H1 (cell line): ENCODE measurements around the gene SCN2A. TPM values are rescaled to one million over a fixed set of nuclear protein-coding genes. Genes with fewer than 3 reads are reported as not detected.

Experiments
- CTCF ChIA-PET: fragments of 300-600 bp; sonication (Branson Sonifier 250); formaldehyde crosslinking; loops from one replicate; lab custom pipeline; 2021; ENCODE audit not compliant: partially characterized antibody; lab: Charles Lee
- POLR2A ChIA-PET: fragments of 300-600 bp; sonication (Branson Sonifier 250); formaldehyde crosslinking; loops from one replicate; lab custom pipeline; 2021; ENCODE audit warnings: inconsistent platforms; ENCODE audit not compliant: partially characterized antibody; lab: Charles Lee
- DNase-seq, 2 experiments: peaks; one replicate each; pipeline versions ENCODE4 v3.0.0 to v3.0.0-alpha.2; 2010 to 2022; ENCODE audit warnings: low spot score in 2 of 2, low read depth in 1 of 2, mixed read lengths in 1 of 2
- FAIRE-seq: peaks from 2 replicates; lab custom pipeline; 2011; peaks lifted over from hg19 to GRCh38; lab: Jason Lieb, UNC
- H2AFZ ChIP-seq: 2 replicates; pipeline ENCODE4 v1.8.1; 2012; ENCODE audit warnings: low read length, inconsistent platforms
- H2AK5ac ChIP-seq: 2 replicates; pipeline ENCODE4 v1.6.1; 2013; ENCODE audit warnings: low read depth, low read length
- H2BK120ac ChIP-seq: replicated peaks from 2 replicates; pipeline ENCODE3; 2013; ENCODE audit warnings: low read depth, low read length, inconsistent platforms
- H2BK12ac ChIP-seq: 2 replicates; pipeline ENCODE4 v1.6.1; 2013; ENCODE audit warnings: low read depth, low read length
- H2BK15ac ChIP-seq: 2 replicates; pipeline ENCODE4 v1.6.1; 2013; ENCODE audit warnings: low read length
- H2BK20ac ChIP-seq: 2 replicates; pipeline ENCODE4 v1.6.1; 2013; ENCODE audit warnings: low read length
- H2BK5ac ChIP-seq: 2 replicates; pipeline ENCODE4 v1.6.1; 2013; ENCODE audit warnings: low read depth, low read length
- H3K14ac ChIP-seq: 2 replicates; pipeline ENCODE4 v1.6.1; 2013; ENCODE audit warnings: inconsistent platforms; ENCODE audit not compliant: insufficient read length
- H3K18ac ChIP-seq: 2 replicates; pipeline ENCODE4 v1.6.1; 2013; ENCODE audit warnings: low read length; ENCODE audit errors: extremely low read depth
- H3K23ac ChIP-seq: 2 replicates; pipeline ENCODE4 v1.6.1; 2013; ENCODE audit warnings: inconsistent platforms; ENCODE audit not compliant: insufficient read length
- H3K23me2 ChIP-seq: 2 replicates; pipeline ENCODE4 v1.6.1; 2013; ENCODE audit warnings: low read depth, low read length
- H3K27ac ChIP-seq: 2 replicates; pipeline ENCODE4 v1.6.1; 2011; ENCODE audit warnings: low read depth, low read length, inconsistent platforms
- H3K27me3 ChIP-seq, 4 experiments: replicated peaks in 1 of 4; 1 replicate in 1 of 4; 2 replicates in 3 of 4; pipeline versions ENCODE4 v1.6.1 to v1.8.1; 2011 to 2013; ENCODE audit warnings: low read length in 3 of 4, mild to moderate bottlenecking in 3 of 4, inconsistent platforms in 2 of 4, mixed read lengths in 2 of 4, moderate library complexity in 1 of 4; ENCODE audit not compliant: control insufficient read depth in 3 of 4, insufficient read depth in 3 of 4; ENCODE audit errors: extremely low read depth in 1 of 4
- H3K36me3 ChIP-seq, 4 experiments: 2 replicates each; pipeline versions ENCODE4 v1.6.1 to v1.8.1; 2011 to 2013; ENCODE audit warnings: mild to moderate bottlenecking in 4 of 4, low read length in 3 of 4, moderate library complexity in 2 of 4, control low read depth in 1 of 4, inconsistent platforms in 1 of 4; ENCODE audit not compliant: insufficient read depth in 4 of 4, control insufficient read depth in 2 of 4
- H3K4ac ChIP-seq: replicated peaks from 2 replicates; pipeline ENCODE3; 2013; ENCODE audit warnings: low read length, low read depth, mixed read lengths, inconsistent platforms; ENCODE audit not compliant: insufficient read length
- H3K4me1 ChIP-seq, 4 experiments: replicated peaks in 1 of 4; 1 replicate in 1 of 4; 2 replicates in 3 of 4; pipeline versions ENCODE4 v1.6.1 to v1.8.1; 2011 to 2013; ENCODE audit warnings: low read length in 3 of 4, inconsistent platforms in 2 of 4, mixed read lengths in 1 of 4; ENCODE audit not compliant: insufficient read depth in 4 of 4, control insufficient read depth in 3 of 4
- H3K4me2 ChIP-seq, 2 experiments: 2 replicates each; pipeline versions ENCODE4 v1.6.1 to v1.8.1; 2011 to 2013; ENCODE audit warnings: low read depth in 2 of 2, low read length in 2 of 2, control low read depth in 1 of 2, inconsistent platforms in 1 of 2, mild to moderate bottlenecking in 1 of 2; ENCODE audit not compliant: insufficient read depth in 1 of 2
- H3K4me3 ChIP-seq, 4 experiments: fragments of 200-600, 300-600 bp in 1 of 4; sonication (generic), shearing (Covaris generic), sonication (Bioruptor Twin) in 1 of 4; 2 replicates each; pipeline versions ENCODE4 v1.5.1 to v1.8.1; 2011 to 2016; ENCODE audit warnings: low read length in 4 of 4, low read depth in 3 of 4, control low read depth in 2 of 4, inconsistent platforms in 2 of 4, mild to moderate bottlenecking in 2 of 4, mixed read lengths in 1 of 4, moderate library complexity in 1 of 4; ENCODE audit not compliant: insufficient read depth in 2 of 4; ENCODE audit errors: extremely low read depth in 1 of 4
- H3K56ac ChIP-seq: replicated peaks from 2 replicates; pipeline ENCODE3; 2013; ENCODE audit warnings: low read depth, mild to moderate bottlenecking, mixed read lengths, low read length, inconsistent platforms; ENCODE audit not compliant: insufficient read length
- H3K79me1 ChIP-seq: 2 replicates; pipeline ENCODE4 v1.6.1; 2013; ENCODE audit warnings: low read depth, low read length, control low read depth
- H3K79me2 ChIP-seq, 2 experiments: 2 replicates each; pipeline versions ENCODE4 v1.6.1 to v1.8.1; 2012 to 2013; ENCODE audit warnings: low read length in 2 of 2, mild to moderate bottlenecking in 2 of 2, inconsistent platforms in 1 of 2; ENCODE audit not compliant: insufficient read depth in 2 of 2, control insufficient read depth in 1 of 2
- H3K9ac ChIP-seq, 4 experiments: replicated peaks in 1 of 4; 1 replicate in 1 of 4; 2 replicates in 3 of 4; pipeline versions ENCODE4 v1.6.1 to v1.8.1; 2011 to 2013; ENCODE audit warnings: low read depth in 3 of 4, low read length in 3 of 4, control low read depth in 2 of 4, mild to moderate bottlenecking in 2 of 4, moderate library complexity in 2 of 4, inconsistent platforms in 1 of 4; ENCODE audit errors: extremely low read depth in 1 of 4
- H3K9me3 ChIP-seq, 2 experiments: 2 replicates each; pipeline versions ENCODE4 v1.6.1 to v1.8.1; 2012 to 2013; ENCODE audit warnings: mild to moderate bottlenecking in 2 of 2, moderate library complexity in 2 of 2, control low read depth in 1 of 2, inconsistent platforms in 1 of 2, low read depth in 1 of 2, low read length in 1 of 2, mixed read lengths in 1 of 2; ENCODE audit not compliant: insufficient read depth in 2 of 2
- H4K20me1 ChIP-seq, 2 experiments: replicated peaks in 1 of 2; 2 replicates each; pipeline versions ENCODE3 to v1.8.1; 2011 to 2013; ENCODE audit warnings: inconsistent platforms in 2 of 2, low read length in 2 of 2, mild to moderate bottlenecking in 1 of 2; ENCODE audit not compliant: insufficient read depth in 2 of 2, control insufficient read depth in 1 of 2
- H4K5ac ChIP-seq: 2 replicates; pipeline ENCODE4 v1.6.1; 2013; ENCODE audit warnings: low read length, low read depth, mixed read lengths, inconsistent platforms; ENCODE audit not compliant: insufficient read length
- H4K8ac ChIP-seq: 2 replicates; pipeline ENCODE4 v1.8.0; 2013; ENCODE audit warnings: mild to moderate bottlenecking, moderate library complexity, low read length, inconsistent platforms; ENCODE audit not compliant: insufficient read depth; ENCODE audit errors: extremely low read depth
- H4K91ac ChIP-seq: replicated peaks from 2 replicates; pipeline ENCODE3; 2013; ENCODE audit warnings: low read length, mixed read lengths, inconsistent platforms; ENCODE audit not compliant: insufficient read length
- BCL11A ChIP-seq, 2 experiments: IDR thresholded peaks; one replicate each; pipeline ENCODE4 v1.6.1; 2011; ENCODE audit warnings: low read depth in 2 of 2, low read length in 2 of 2, mild to moderate bottlenecking in 2 of 2
- CBX5 ChIP-seq: fragments of 300-800, 300-1000 bp; sonication (generic); IDR thresholded peaks from 2 replicates; pipeline ENCODE4 v1.7.1; 2016; ENCODE audit warnings: antibody characterized with exemption, low read length, low read depth
- CEBPB ChIP-seq: IDR thresholded peaks from 2 replicates; pipeline ENCODE4 v1.6.1; 2012; ENCODE audit warnings: low read depth, low read length
- CREB1 ChIP-seq: IDR thresholded peaks from 2 replicates; pipeline ENCODE4 v1.6.1; 2012; ENCODE audit warnings: inconsistent platforms
- CTBP2 ChIP-seq: IDR thresholded peaks from 2 replicates; pipeline ENCODE4 v1.7.0; 2011; ENCODE audit warnings: borderline replicate concordance, mild to moderate bottlenecking, moderate library complexity, mixed read lengths, low read length; ENCODE audit not compliant: insufficient read depth, insufficient read length
- EGR1 ChIP-seq: IDR thresholded peaks from 2 replicates; pipeline ENCODE4 v1.6.1; 2011; ENCODE audit warnings: low read depth, low read length, borderline replicate concordance
- EP300 ChIP-seq, 2 experiments: IDR thresholded peaks; 1 replicate in 1 of 2; 2 replicates in 1 of 2; pipeline ENCODE4 v1.6.1; 2011 to 2012; ENCODE audit warnings: low read depth in 2 of 2, low read length in 2 of 2, mild to moderate bottlenecking in 2 of 2, borderline replicate concordance in 1 of 2, inconsistent platforms in 1 of 2, moderate library complexity in 1 of 2
- HDAC6 ChIP-seq: IDR thresholded peaks from one replicate; pipeline ENCODE4 v1.7.1; 2012; ENCODE audit warnings: low read depth, mild to moderate bottlenecking, inconsistent platforms, low read length, moderate library complexity
- JUND ChIP-seq: IDR thresholded peaks from 2 replicates; pipeline ENCODE4 v1.6.1; 2011; ENCODE audit warnings: mild to moderate bottlenecking, improper control_type of control experiment, low read length
- POU5F1 ChIP-seq: IDR thresholded peaks from 2 replicates; pipeline ENCODE4 v1.6.1; 2011; ENCODE audit warnings: low read depth, mild to moderate bottlenecking, low read length, moderate library complexity
- RFX5 ChIP-seq: IDR thresholded peaks from 2 replicates; pipeline ENCODE4 v1.6.1; 2011; ENCODE audit warnings: low read depth, low read length, improper control_type of control experiment, borderline replicate concordance
- SIX5 ChIP-seq: IDR thresholded peaks from 2 replicates; pipeline ENCODE4 v1.6.1; 2011; ENCODE audit warnings: mild to moderate bottlenecking, low read depth, low read length
- SP2 ChIP-seq: IDR thresholded peaks from 2 replicates; pipeline ENCODE4 v1.6.1; 2012; ENCODE audit warnings: mild to moderate bottlenecking, low read length, inconsistent platforms
- SP4 ChIP-seq: IDR thresholded peaks from 2 replicates; pipeline ENCODE4 v1.6.1; 2012; ENCODE audit warnings: low read length, inconsistent platforms
- SRF ChIP-seq: IDR thresholded peaks from 2 replicates; pipeline ENCODE4 v1.6.1; 2011; ENCODE audit warnings: mild to moderate bottlenecking, low read depth, low read length, moderate library complexity
- SUZ12 ChIP-seq: fragments of 200-600 bp; sonication (generic); IDR thresholded peaks from 2 replicates; pipeline ENCODE4 v1.6.1; 2012; ENCODE audit warnings: mild to moderate bottlenecking, inconsistent platforms, low read length, moderate library complexity, mixed read lengths
- TCF12 ChIP-seq: IDR thresholded peaks from 2 replicates; pipeline ENCODE4 v1.6.1; 2011; ENCODE audit warnings: low read depth, mild to moderate bottlenecking, low read length
- WGBS, 2 experiments: shearing (Covaris generic) in 1 of 2; methylation state at CpG; one replicate each; pipeline versions ENCODE4 v1.1.6 to v1.1.7; 2013 to 2015; ENCODE audit warnings: low lambda C conversion rate in 2 of 2, mixed read lengths in 2 of 2, inconsistent platforms in 1 of 2, low coverage in 1 of 2, missing lambda C conversion rate in 1 of 2; ENCODE audit not compliant: insufficient replicate concordance in 2 of 2, insufficient coverage in 1 of 2, insufficient read length in 1 of 2; ENCODE audit errors: extremely low coverage in 1 of 2, missing lambda C conversion rate in 1 of 2; 5-methylcytosine and 5-hydroxymethylcytosine counted together
- polyA plus RNA-seq, 7 experiments: library from polyadenylated mRNA; depleted of rRNA in 3 of 7; stranded (reverse) in 5 of 7; unstranded in 2 of 7; fragments of >200 nt in 5 of 7; fragments of 200-250 nt in 2 of 7; gene quantifications; 1 replicate in 5 of 7; 2 replicates in 1 of 7; 4 replicates in 1 of 7; pipeline versions ENCODE4 v1.2.1 to v1.2.3, GENCODE V29; 2011 to 2013; ENCODE audit warnings: missing spikeins in 2 of 7, mixed read lengths in 2 of 7
- total RNA-seq: library from RNA; stranded (reverse); fragmentation: NEBNext Ultra II Directional; extraction: Animal tissue kit (Norgen Biotek cat#: 25700); gene quantifications from 2 replicates; pipeline ENCODE4 v1.2.1, GENCODE V29; 2021

SCN2A gene
- total and polyA plus RNA-seq, 2 of the 8 experiments (the other 6 are each of a cell fraction or from before 2014, with no cell fraction given) = 0.18 to 1.1 TPM

DNA sequence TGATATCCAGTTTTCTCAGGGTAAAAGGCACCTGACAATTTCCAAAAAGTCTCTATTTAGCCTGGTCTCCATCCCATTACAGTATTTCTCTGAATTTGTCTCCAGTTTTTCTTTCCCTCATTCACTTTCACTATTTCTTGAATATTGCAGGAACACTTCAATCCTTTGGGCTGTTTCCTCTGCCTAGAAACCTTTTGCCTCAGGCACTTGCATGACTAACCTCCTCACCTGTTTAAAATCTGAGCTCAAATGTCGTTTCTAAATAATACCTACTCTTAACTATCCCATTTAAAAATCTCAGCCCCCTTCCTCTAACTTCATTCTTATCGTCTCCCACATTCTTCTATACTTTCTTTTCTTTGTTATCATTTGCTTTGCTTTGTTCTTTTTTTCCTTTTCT lies 9.0 kb downstream of the SCN2A start:
- H3K9me3 ChIP-seq = no peaks in the 10 kb centered on the region
- FAIRE-seq (no peak), DNase-seq (no peak)
- no peak overlapping the region for H3K56ac ChIP-seq
- no peaks in the 10 kb centered on the region for H3K79me1 ChIP-seq
- H2BK12ac ChIP-seq = no peak overlapping the region
- H2AFZ ChIP-seq = no peak overlapping the region
- no peak overlapping the region for H3K27ac ChIP-seq
- no peak overlapping the region for H2BK120ac ChIP-seq
- H3K36me3 ChIP-seq = no peaks in the 10 kb centered on the region
- no peak overlapping the region for H4K8ac ChIP-seq
- no peak overlapping the region for H3K4me3 ChIP-seq
- no peaks in the 10 kb centered on the region for H4K20me1 ChIP-seq
- H3K4me2 ChIP-seq = no peak overlapping the region
- ChIA-PET CTCF (interaction anchor here (1.2 to 2.6 kb wide), 2 partner anchors 9 to 31 kb away, joined by 3 to 19 read pairs; partner anchors contain the start of gene SCN2A), POLR2A (no interaction called here)
- WGBS, 2 experiments = 90 to 100% methylated on average over 2 of the region's 2 CpGs
- no peak overlapping the region for H3K4ac ChIP-seq
- no peaks in the 10 kb centered on the region for H3K27me3 ChIP-seq
- no peak overlapping the region for H3K14ac ChIP-seq
- H2AK5ac ChIP-seq = no peak overlapping the region
- no peaks in the 10 kb centered on the region for H3K4me1 ChIP-seq
- H3K79me2 ChIP-seq = no peaks in the 10 kb centered on the region
- no peak overlapping the region for H2BK5ac ChIP-seq
- H4K91ac ChIP-seq = no peak overlapping the region
- no peak overlapping the region for H2BK20ac ChIP-seq
- H3K23me2 ChIP-seq = no peaks in the 10 kb centered on the region; the same call in 1 of the 2 replicates
- H2BK15ac ChIP-seq = no peak overlapping the region
- no peak overlapping the region for H4K5ac ChIP-seq
- no peak overlapping the region for H3K9ac ChIP-seq
- H3K18ac ChIP-seq = no peak overlapping the region
- H3K23ac ChIP-seq = no peak overlapping the region
- no peak for TF ChIP-seq EGR1
- TF ChIP-seq CBX5 = no peak
- no peak for TF ChIP-seq SP4
- TF ChIP-seq SRF = no peak
- no peak for TF ChIP-seq POU5F1
- no peak for TF ChIP-seq HDAC6
- no peak for TF ChIP-seq EP300 (IDR thresholded peaks at IDR 0.05; ENCODE audit: borderline replicate concordance in 1 of 2, low read depth in 2 of 2, low read length in 2 of 2)
- no peak for TF ChIP-seq RFX5
- no peak for TF ChIP-seq SP2
- TF ChIP-seq TCF12 = no peak
- no peak for TF ChIP-seq JUND
- no peak for TF ChIP-seq SUZ12
- no peak for TF ChIP-seq CEBPB
- no peak for TF ChIP-seq SIX5
- TF ChIP-seq CREB1 = no peak
- TF ChIP-seq BCL11A (IDR thresholded peaks at IDR 0.05; ENCODE audit: low read depth in 2 of 2, low read length in 2 of 2) = no peak
- no peak for TF ChIP-seq CTBP2
